ENCODE results near the gene MEIKIN.

- TF ChIP-seq MYC (IDR thresholded peaks at IDR 0.05; ENCODE audit: low read depth, low read length), result no peak
- TF ChIP-seq CTCF (IDR thresholded peaks at IDR 0.05; ENCODE audit: low read depth, low read length), result no peak
- no peak for TF ChIP-seq MAX (IDR thresholded peaks at IDR 0.05; ENCODE audit: low read depth, low read length)
- TF ChIP-seq POLR2A (IDR thresholded peaks at IDR 0.05; ENCODE audit: extremely low read depth, insufficient read length), result no peak
Observed at GRCh38 chr5:131965826-131966415, 20.5 kb upstream of the MEIKIN start.

Measured in NB4 (cell line).